C4-2B (cell line): ENCODE data around the gene CLMP.

Experiments
- ZFX ChIP-seq: fragments of 450-650 bp; IDR thresholded peaks from 2 replicates; pipeline ENCODE4 v1.6.1; 2017
- TF ChIP-seq, protein P1 (sequence below): fragments of 450-650 bp; conservative IDR thresholded peaks from 2 replicates; pipeline ENCODE4 v1.5.1; 2017; ENCODE audit warnings: mild to moderate bottlenecking

DNA sequence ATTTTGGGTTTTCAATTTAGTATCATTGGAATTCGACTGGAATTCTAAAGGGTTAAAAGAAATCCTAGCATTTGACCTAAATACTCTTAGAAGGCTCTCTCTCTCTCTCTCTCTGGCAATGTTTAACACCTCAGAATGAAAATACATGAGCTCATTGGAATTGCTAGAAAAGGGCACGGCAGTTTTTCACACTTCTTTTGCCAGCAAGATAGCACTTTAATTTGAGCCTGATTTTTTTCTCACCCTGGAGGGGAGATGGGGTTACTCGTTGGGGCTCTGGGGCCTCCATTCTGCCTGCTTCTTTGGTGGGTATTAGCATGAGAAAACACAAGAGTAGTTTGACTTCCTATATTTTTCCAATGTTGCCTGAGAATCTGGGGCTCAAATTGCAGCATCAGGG is 22.8 kb upstream of the CLMP start:
- TF ChIP-seq, protein P1, sequence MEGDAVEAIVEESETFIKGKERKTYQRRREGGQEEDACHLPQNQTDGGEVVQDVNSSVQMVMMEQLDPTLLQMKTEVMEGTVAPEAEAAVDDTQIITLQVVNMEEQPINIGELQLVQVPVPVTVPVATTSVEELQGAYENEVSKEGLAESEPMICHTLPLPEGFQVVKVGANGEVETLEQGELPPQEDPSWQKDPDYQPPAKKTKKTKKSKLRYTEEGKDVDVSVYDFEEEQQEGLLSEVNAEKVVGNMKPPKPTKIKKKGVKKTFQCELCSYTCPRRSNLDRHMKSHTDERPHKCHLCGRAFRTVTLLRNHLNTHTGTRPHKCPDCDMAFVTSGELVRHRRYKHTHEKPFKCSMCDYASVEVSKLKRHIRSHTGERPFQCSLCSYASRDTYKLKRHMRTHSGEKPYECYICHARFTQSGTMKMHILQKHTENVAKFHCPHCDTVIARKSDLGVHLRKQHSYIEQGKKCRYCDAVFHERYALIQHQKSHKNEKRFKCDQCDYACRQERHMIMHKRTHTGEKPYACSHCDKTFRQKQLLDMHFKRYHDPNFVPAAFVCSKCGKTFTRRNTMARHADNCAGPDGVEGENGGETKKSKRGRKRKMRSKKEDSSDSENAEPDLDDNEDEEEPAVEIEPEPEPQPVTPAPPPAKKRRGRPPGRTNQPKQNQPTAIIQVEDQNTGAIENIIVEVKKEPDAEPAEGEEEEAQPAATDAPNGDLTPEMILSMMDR, result no peak
- no peak for TF ChIP-seq ZFX
